BJ (cell line): Measurements from ENCODE around the gene RHCG. TPM values are rescaled to one million over a fixed set of nuclear protein-coding genes. Genes with fewer than 3 reads are reported as not detected.

Source experiments
- CTCF ChIA-PET: fragments of 350-600 bp; formaldehyde crosslinking; extraction: SDS; loops from one replicate; lab custom pipeline; 2021; ENCODE audit warnings: antibody characterized with exemption, inconsistent platforms; lab: Yijun Ruan, JAX
- POLR2A ChIA-PET: fragments of 300-600 bp; sonication (Branson Sonifier 250); formaldehyde crosslinking; extraction: SDS; loops from one replicate; lab custom pipeline; 2021; ENCODE audit warnings: antibody characterized with exemption; lab: Charles Lee
- DNase-seq: peaks from one replicate; pipeline ENCODE4 v3.0.0-alpha.2; 2011; ENCODE audit warnings: low read depth
- H3K27me3 ChIP-seq: 2 replicates; pipeline ENCODE4 v1.6.0; 2011; ENCODE audit warnings: low read length; ENCODE audit not compliant: control insufficient read depth, insufficient read depth
- H3K36me3 ChIP-seq: 2 replicates; pipeline ENCODE4 v1.5.1; 2011; ENCODE audit warnings: low read length; ENCODE audit not compliant: control insufficient read depth, insufficient read depth
- H3K4me3 ChIP-seq: 2 replicates; pipeline ENCODE4 v1.5.1; 2011; ENCODE audit warnings: low read depth, mild to moderate bottlenecking, control low read depth, low read length
- CTCF ChIP-seq: IDR thresholded peaks from 2 replicates; pipeline ENCODE4 v1.5.1; 2011; ENCODE audit warnings: low read depth, mild to moderate bottlenecking, control low read depth, inconsistent platforms, low read length, moderate library complexity; ENCODE audit not compliant: insufficient read depth
- polyA plus RNA-seq: library from polyadenylated mRNA; depleted of rRNA; stranded (reverse); fragments of >200 nt; gene quantifications from 2 replicates; pipeline ENCODE4 v1.2.3, GENCODE V29; 2011

Gene RHCG
- polyA plus RNA-seq, 1 experiment: not detected

- POLR2A ChIA-PET: no interaction called here
These were observed 6.1 kb downstream of the RHCG start for GRCh38 chr15:89490081-89490813.

GRCh38 chr15:89489376-89489775 is 7.0 kb downstream of the RHCG start:
- Histone ChIP-seq H3K27me3 (peaks cover 30% of the 10 kb centered on the region), H3K4me3 (no peak overlapping the region), H3K36me3 (no peaks in the 10 kb centered on the region)
- ChIA-PET POLR2A (no interaction called here), CTCF (interaction anchor here (1.4 to 2.4 kb wide), 3 partner anchors 47 to 131 kb away, joined by 4 to 10 read pairs (median 7); no protein-coding TSS in a partner anchor)
- no peak for TF ChIP-seq CTCF
- no peak for DNase-seq

More at GRCh38 chr15:89490081-89490813, 6.1 kb downstream of the RHCG start:
- peaks cover 31% of the 10 kb centered on the region for H3K27me3 ChIP-seq
- H3K4me3 ChIP-seq: no peak overlapping the region
- CTCF ChIA-PET: interaction anchor here (1.0 to 2.4 kb wide), 6 partner anchors 14 to 132 kb away, joined by 3 to 10 read pairs (median 6); no protein-coding TSS in a partner anchor
- TF ChIP-seq CTCF: no peak
- DNase-seq: no peak
- no peaks in the 10 kb centered on the region for H3K36me3 ChIP-seq

- DNase-seq: no peak
- Histone ChIP-seq H3K27me3 (peaks cover 23% of the 10 kb centered on the region), H3K36me3 (no peaks in the 10 kb centered on the region), H3K4me3 (no peak overlapping the region)
- POLR2A ChIA-PET: no interaction called here
- TF ChIP-seq CTCF: no peak
- CTCF ChIA-PET: interaction anchor here (1.4 kb wide), 1 partner anchor 58 kb away, joined by 4 read pairs; no protein-coding TSS in a partner anchor
These were observed 8.6 kb downstream of the RHCG start for GRCh38 chr15:89487791-89488190.

GRCh38 chr15:89486726-89487050 is 9.7 kb downstream of the RHCG start:
- no peak for DNase-seq
- peaks cover 21% of the 10 kb centered on the region for H3K27me3 ChIP-seq
- POLR2A ChIA-PET: no interaction called here

GRCh38 chr15:89483079-89483478 is 13.3 kb downstream of the RHCG start:
- ChIA-PET POLR2A (no interaction called here), CTCF (interaction anchor here (0.6 to 1.9 kb wide), 6 partner anchors 9 to 341 kb away, joined by 3 to 9 read pairs (median 4); no protein-coding TSS in a partner anchor)
- Histone ChIP-seq H3K4me3 (no peak overlapping the region), H3K36me3 (no peaks in the 10 kb centered on the region), H3K27me3 (peaks cover 16% of the 10 kb centered on the region)
- no peak for DNase-seq
- no peak for TF ChIP-seq CTCF

More at GRCh38 chr15:89486726-89487050, 9.7 kb downstream of the RHCG start:
- CTCF ChIA-PET: no interaction called here
- Histone ChIP-seq H3K4me3 (no peak overlapping the region), H3K36me3 (no peaks in the 10 kb centered on the region)
- no peak for TF ChIP-seq CTCF
